Medulla oblongata (tissue), 1 donor: Measurements from ENCODE around the gene YTHDF2.

Experiments
- DNase-seq: peaks from one replicate; pipeline ENCODE4 v3.0.0-alpha.2; 2015; ENCODE audit errors: extremely low spot score

YTHDF2 gene

DNA sequence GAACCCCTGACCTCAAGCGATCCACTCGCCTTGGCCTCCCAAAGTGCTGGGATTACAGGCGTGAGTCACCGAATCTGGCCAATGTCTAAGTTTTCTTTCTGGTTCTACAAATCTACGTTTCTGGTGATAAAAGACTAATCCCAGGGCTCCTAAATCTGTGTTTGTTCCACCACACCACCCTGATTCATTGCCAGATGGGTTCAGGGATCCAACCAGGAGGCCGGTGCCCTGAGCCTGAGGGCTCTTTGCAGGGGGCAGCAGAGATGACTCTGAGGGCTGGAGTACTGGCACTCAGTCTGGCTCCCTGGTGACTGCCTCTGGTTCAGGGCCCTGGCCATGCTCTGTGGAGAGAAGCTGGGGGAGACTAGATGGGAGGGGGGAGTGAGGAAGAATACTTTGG is 64.7 kb downstream of the YTHDF2 start:
- DNase-seq = no peak

DNA sequence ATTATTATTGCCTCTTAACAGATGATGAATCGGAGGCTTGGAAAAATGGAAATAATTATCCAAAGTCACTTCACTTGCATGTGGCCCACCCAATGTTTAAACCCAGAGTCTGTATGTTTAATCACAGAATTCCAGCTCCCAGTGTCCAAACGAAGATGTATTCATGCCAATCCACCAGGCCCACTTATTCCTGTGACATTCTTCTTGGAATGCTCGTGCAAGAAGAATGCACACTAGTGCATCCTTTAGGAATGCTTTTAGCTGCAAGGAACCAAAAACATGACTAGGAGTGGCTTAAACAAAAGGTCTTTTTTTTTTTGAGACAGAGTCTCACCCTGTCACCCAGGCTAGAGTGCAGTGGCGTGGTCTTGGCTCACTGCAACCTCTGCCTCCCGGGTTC is 66.3 kb downstream of the YTHDF2 start:
- no peak for DNase-seq

GRCh38 chr1:28803662-28804061 is 66.9 kb downstream of the YTHDF2 start:
- no peak for DNase-seq

DNA sequence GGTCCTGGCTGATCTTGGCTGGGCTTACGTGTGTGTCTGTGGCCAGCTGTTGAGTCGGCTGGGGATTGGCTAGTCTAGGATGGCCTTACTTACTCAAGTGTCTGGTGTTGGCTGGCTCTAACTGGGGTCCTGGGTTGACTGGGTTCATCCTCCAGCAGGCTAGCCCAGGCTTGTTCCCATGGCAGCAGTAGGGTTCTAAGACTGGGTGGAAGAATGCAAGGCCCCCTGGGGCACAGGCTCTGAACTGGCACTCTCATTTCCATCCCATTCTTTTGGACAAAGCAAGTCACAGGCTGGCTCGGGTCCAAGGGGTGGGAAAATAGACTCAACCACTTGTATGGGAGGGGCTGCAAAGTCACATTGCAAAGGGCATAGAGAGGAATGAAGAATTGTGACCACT is 67.3 kb downstream of the YTHDF2 start:
- DNase-seq = no peak

DNA sequence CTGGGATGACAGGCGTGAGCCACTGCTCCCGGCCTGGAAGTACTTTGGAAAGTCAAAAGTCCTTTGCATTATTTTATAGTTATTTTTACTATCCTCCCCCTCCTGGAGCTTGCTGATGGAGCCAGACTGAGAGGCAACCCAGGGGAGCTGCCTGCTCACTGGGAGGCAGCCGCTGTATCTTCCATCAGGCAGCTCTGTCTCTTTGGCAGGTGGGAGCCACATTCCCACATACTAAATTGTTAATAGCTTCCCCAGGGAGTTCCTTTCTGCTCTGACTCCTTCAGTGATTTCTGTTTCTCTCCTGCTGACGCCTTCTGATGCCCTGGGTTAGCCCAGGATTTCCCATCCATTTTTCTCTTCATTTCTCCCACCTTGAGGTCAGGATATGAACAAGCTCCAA is 70.3 kb downstream of the YTHDF2 start:
- no peak for DNase-seq

- no peak for DNase-seq
Observed at GRCh38 chr1:28807986-28808385, 71.2 kb downstream of the YTHDF2 start.

DNA sequence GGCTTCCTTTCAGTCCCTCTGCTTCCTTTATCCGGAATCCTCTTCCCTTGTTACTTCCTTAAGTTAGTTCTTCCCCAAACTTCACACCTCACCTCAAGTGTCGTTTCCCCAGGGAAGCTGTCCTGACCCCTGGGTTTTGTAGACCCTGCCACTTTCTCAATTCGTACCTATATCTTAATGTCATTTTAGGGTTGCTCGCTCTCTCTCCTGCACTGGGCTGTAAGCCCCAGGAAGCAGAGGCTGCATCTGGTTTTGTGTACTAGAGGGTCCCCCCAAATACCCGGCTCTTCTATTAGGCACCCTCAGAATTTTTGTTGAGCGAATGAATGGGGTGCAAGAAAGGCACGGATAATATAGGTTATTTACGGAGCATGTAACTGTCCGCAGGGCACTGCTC is 74.6 kb downstream of the YTHDF2 start:
- DNase-seq = no peak

DNA sequence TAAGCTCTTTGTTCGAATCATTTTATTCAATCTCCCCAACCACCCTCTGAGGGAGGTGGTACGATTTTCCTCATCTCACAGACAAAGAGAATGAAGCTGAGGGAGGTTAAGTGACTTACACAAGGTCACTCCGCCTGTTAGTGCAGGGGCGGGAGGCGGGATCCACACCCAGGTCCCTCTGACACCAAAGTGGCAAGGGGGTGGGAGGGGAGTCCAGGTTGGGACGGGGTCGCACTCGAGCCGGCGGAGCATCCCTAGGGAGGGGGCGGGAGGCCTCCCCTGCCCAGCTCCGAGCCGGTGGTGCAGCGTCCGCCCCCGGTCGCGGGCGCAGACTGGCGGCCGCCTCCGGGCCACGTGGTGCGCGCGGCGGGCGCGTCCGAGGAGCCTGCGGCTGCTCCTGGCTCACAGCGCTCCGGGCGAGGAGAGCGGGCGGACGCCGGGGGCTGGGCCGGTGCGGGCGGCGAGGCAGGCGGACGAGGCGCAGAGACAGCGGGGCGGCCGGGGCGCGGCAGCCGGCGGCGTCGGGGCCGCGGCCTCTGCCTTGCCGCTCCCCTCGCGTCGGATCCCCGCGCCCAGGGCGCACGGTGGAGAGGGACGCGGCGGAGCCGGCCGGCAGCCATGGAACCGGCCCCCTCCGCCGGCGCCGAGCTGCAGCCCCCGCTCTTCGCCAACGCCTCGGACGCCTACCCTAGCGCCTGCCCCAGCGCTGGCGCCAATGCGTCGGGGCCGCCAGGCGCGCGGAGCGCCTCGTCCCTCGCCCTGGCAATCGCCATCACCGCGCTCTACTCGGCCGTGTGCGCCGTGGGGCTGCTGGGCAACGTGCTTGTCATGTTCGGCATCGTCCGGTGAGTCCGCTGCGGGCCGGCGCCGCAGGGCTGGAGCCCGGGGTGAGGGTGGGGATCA is 75.3 kb downstream of the YTHDF2 start, which contains the start of gene OPRD1:
TSS of gene OPRD1 (plus strand) at position 405 of the 903 bp plus-strand sequence. CDS start at position 619, 214 bp downstream.
- DNase-seq = no peak

GRCh38 chr1:28812669-28813468 is 76.1 kb downstream of the YTHDF2 start:
- DNase-seq = no peak

DNA sequence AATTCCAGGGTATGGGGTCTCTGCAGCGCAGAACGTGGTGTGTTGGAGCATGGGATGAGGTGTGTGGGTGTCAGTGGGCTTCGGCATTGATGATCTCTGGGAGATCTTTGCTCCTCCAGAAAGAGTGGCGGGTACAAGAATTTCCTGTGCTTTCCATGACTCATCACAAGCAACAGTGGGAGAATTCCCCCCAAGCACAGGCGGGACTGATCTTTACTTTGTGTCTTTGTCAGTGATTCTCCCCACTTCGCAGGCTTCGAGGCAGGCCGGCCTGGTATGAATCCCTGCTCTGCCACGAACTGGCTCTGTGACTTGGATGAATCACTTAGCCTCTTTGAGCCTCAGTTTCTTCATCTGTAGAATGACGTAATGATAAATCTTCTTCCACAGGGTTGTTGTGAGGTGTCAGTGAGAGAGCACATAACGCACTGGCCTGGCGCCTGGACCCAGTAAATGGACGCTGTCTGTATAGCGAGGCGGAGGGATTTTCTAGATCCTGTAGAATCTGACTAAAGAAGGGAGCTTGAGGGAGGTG is 77.3 kb downstream of the YTHDF2 start:
- no peak for DNase-seq

DNA sequence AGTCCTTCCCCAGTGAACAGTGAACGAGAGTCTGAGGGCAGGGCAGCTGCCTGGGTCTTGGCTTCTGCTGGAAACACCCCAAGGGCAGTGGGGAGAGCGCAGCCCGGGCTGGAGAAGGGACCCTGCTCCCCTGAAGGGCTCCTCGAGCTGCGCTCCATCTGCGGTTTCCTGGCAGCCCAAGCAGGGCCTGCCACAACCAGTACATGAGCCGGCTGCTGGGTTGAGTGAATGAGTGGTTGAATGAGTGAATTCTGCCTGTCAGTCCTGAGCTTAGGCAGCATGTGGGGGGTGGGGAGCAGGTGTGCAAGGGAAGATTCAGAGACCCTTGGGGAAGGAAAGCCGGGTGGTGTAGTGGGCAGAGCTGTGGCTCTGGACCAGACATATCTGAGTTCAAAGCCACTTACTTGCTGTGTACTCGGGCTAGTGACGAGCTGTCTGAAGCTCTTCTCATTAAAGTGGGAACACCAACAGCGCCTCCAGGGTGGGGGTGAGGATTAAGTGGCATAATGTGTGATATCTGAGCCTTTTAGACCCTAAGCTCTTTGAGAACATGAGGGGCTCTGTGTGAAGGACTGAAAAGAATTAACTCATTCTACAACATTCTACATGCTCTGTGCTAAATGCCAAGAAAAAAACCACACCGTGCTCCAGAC is 78.9 kb downstream of the YTHDF2 start:
- DNase-seq = no peak

GRCh38 chr1:28817133-28817532 is 80.4 kb downstream of the YTHDF2 start:
- DNase-seq = no peak

- DNase-seq = no peak
Observed at GRCh38 chr1:28819020-28819419, 82.3 kb downstream of the YTHDF2 start.
